GM10847 (cell line): ENCODE data around the gene PRKCE.

Source experiments
- POLR2A ChIP-seq: IDR thresholded peaks from 2 replicates; pipeline ENCODE4 v1.6.1; 2011; ENCODE audit not compliant: insufficient read length; ENCODE audit errors: extremely low read depth

The PRKCE gene

GRCh38 chr2:45825001-45825651 is 173.7 kb downstream of the PRKCE start:
- no peak for TF ChIP-seq POLR2A

- TF ChIP-seq POLR2A = no peak
These were observed 175.0 kb downstream of the PRKCE start for GRCh38 chr2:45826460-45826859.

- TF ChIP-seq POLR2A = no peak
These were observed 175.6 kb downstream of the PRKCE start for GRCh38 chr2:45826884-45827635.

GRCh38 chr2:45830322-45830721 is 178.8 kb downstream of the PRKCE start:
- TF ChIP-seq POLR2A = no peak

- TF ChIP-seq POLR2A = no peak
These were observed 182.0 kb downstream of the PRKCE start for GRCh38 chr2:45833301-45833967.

GRCh38 chr2:45833968-45834344 is 182.5 kb downstream of the PRKCE start:
- no peak for TF ChIP-seq POLR2A

GRCh38 chr2:45834372-45834771 is 182.9 kb downstream of the PRKCE start:
- no peak for TF ChIP-seq POLR2A

- TF ChIP-seq POLR2A = no peak
These were observed 183.4 kb downstream of the PRKCE start for GRCh38 chr2:45834858-45835257.

GRCh38 chr2:45836316-45836715 is 184.8 kb downstream of the PRKCE start:
- TF ChIP-seq POLR2A = no peak

GRCh38 chr2:45836740-45837139 is 185.3 kb downstream of the PRKCE start:
- no peak for TF ChIP-seq POLR2A

GRCh38 chr2:45837812-45838341 is 186.4 kb downstream of the PRKCE start:
- no peak for TF ChIP-seq POLR2A

GRCh38 chr2:45839508-45840251 is 188.2 kb downstream of the PRKCE start:
- no peak for TF ChIP-seq POLR2A

- no peak for TF ChIP-seq POLR2A
These were observed 189.0 kb downstream of the PRKCE start for GRCh38 chr2:45840481-45840880.

GRCh38 chr2:45841752-45842407 is 190.4 kb downstream of the PRKCE start:
- no peak for TF ChIP-seq POLR2A

- no peak for TF ChIP-seq POLR2A
These were observed 191.7 kb downstream of the PRKCE start for GRCh38 chr2:45843136-45843535.
